GM19397 (cell line): ENCODE measurements around the gene HMGB2.
A peak's percentile ranks its signal among the peaks of the same experiment; 100 is the strongest.

Source experiments
- ATAC-seq: cut with Tn5 transposase; IDR thresholded peaks from one replicate; pipeline ENCODE4 v1.9.1; 2021; ENCODE audit warnings: mild to moderate bottlenecking, moderate library complexity; ENCODE audit not compliant: unreplicated experiment

Gene HMGB2

GRCh38 chr4:173334085-173334890 is at the start of gene HMGB2:
HMGB2 (minus strand) TSS chr4:173334358; CDS start chr4:173333649, 709 bp downstream.
- ATAC-seq, result peak; percentile 92

GRCh38 chr4:173382349-173382748 is 48.2 kb upstream of the HMGB2 start:
- no peak for ATAC-seq

GRCh38 chr4:173381610-173382009 is 47.5 kb upstream of the HMGB2 start:
- no peak for ATAC-seq

DNA sequence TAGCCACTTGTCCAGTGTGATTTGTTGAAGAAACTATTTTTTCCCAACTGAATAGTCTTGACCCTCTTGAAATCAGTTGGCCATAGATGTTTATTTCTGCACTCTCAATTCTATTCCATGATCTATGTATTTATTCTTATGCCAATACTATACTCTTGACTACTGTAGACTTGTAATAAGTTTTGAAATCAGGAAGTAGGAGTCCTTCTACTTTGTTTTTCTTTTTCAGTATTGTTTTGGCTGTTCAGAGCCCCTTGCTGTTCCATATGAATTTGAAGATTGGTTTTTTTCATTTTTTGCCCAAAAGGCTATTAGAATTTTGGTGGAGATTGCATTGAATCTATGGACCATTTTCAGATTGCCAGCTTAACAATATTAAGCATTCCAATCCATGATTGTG is 46.8 kb upstream of the HMGB2 start:
- no peak for ATAC-seq

- no peak for ATAC-seq
Observed at GRCh38 chr4:173379929-173380328, 45.8 kb upstream of the HMGB2 start.

GRCh38 chr4:173374588-173374987 is 40.4 kb upstream of the HMGB2 start:
- no peak for ATAC-seq

GRCh38 chr4:173371292-173372192 is 37.4 kb upstream of the HMGB2 start:
- peak; percentile 28 for ATAC-seq

GRCh38 chr4:173370477-173371291 is 36.5 kb upstream of the HMGB2 start, which contains the start of gene SAP30:
SAP30 (plus strand) TSS chr4:173370954; CDS start chr4:173371183, 229 bp downstream.
- ATAC-seq, result peak; percentile 70

GRCh38 chr4:173370130-173370476 is 35.9 kb upstream of the HMGB2 start:
- ATAC-seq, result peak; percentile 2

- ATAC-seq, result no peak
Observed at GRCh38 chr4:173367946-173368345, 33.8 kb upstream of the HMGB2 start.

- ATAC-seq, result no peak
Observed at GRCh38 chr4:173367285-173367684, 33.1 kb upstream of the HMGB2 start.

- ATAC-seq, result no peak
Observed at GRCh38 chr4:173365359-173365996, 31.3 kb upstream of the HMGB2 start.

GRCh38 chr4:173362666-173363065 is 28.5 kb upstream of the HMGB2 start:
- ATAC-seq, result no peak

GRCh38 chr4:173360587-173361221 is 26.5 kb upstream of the HMGB2 start:
- ATAC-seq, result no peak

GRCh38 chr4:173357939-173358338 is 23.8 kb upstream of the HMGB2 start:
- no peak for ATAC-seq

- ATAC-seq, result no peak
Observed at GRCh38 chr4:173347467-173347866, 13.3 kb upstream of the HMGB2 start.

- no peak for ATAC-seq
Observed at GRCh38 chr4:173346074-173346473, 11.9 kb upstream of the HMGB2 start.

DNA sequence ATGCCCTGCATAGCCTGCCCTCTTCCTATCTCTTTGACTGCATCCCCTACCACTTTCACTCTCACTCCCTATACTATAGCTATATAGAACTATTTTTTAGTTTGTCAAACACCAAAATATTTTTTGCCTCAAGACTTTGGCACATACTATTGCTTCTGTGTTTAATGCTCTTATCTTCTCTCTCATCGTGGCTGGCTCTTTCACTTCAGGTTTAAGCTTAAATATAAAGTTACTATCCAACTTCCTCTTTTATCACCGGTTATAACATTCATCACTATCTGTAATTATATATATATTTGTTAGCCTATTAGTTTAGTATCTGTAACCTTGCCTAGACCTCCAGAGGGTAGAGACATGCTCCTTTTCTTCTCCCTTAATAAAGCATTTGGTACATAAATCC is 11.5 kb upstream of the HMGB2 start:
- no peak for ATAC-seq

DNA sequence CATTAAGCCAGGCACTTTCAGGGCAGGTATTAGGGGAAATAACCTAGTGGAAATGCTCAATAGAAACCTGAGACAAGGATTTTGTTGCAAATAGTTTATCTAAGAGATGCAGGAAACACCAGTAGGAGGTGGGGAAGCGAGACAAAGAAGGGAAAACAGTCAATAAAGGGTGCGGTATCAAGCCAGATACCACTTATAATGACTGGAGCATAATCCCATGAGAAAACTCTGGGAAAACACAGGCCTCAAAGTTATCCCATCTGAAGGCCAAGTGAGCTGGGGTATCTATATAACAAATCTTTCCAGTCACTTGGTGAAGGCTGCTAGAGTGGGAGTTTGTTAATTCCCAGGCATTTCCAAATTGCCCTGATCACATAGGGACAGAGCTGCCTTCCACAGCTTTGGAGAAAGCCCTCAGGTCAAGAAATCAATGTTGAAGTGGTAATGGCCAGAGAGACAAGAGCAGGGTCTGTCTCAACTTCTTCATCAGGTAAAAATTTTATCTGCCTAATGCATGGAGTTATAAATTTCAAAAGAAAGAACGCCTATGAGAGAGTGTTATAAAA is 9.8 kb upstream of the HMGB2 start:
- ATAC-seq, result no peak

- ATAC-seq, result no peak
Observed at GRCh38 chr4:173337463-173337862, 3.3 kb upstream of the HMGB2 start.
